ENCODE data around the gene RAD51B.

Gene RAD51B

GRCh38 chr14:68606644-68607043, 787.1 kb downstream of the RAD51B start:
- TF ChIP-seq PAX5 (IDR thresholded peaks at IDR 0.05; ENCODE audit: insufficient read depth, low read length, severe bottlenecking) = no peak
- no peak for TF ChIP-seq POLR2A (IDR thresholded peaks at IDR 0.05; ENCODE audit: low read depth, low read length)
- no peak for TF ChIP-seq POLR2AphosphoS5 (IDR thresholded peaks at IDR 0.05; ENCODE audit: low read depth, low read length)
- FAIRE-seq = no peak
- DNase-seq (ENCODE audit: insufficient read length, low spot score) = no peak

- DNase-seq (ENCODE audit: insufficient read length, low spot score) (no peak), FAIRE-seq (no peak)
- TF ChIP-seq POU2F2 (IDR thresholded peaks at IDR 0.05; ENCODE audit: low read depth, low read length) = no peak
- no peak for TF ChIP-seq POLR2AphosphoS5 (IDR thresholded peaks at IDR 0.05; ENCODE audit: low read depth, low read length)
- no peak for TF ChIP-seq PAX5 (IDR thresholded peaks at IDR 0.05; ENCODE audit: insufficient read depth, low read length, severe bottlenecking)
- TF ChIP-seq SPI1 (IDR thresholded peaks at IDR 0.05; ENCODE audit: low read depth, low read length) = no peak
- TF ChIP-seq TAF1 (IDR thresholded peaks at IDR 0.05; ENCODE audit: low read depth, low read length) = no peak
- TF ChIP-seq POLR2A (IDR thresholded peaks at IDR 0.05; ENCODE audit: low read depth, low read length) = no peak
Measured at GRCh38 chr14:68607081-68607866, 787.7 kb downstream of the RAD51B start.

GRCh38 chr14:68607867-68608573, 788.4 kb downstream of the RAD51B start:
- FAIRE-seq (no peak), DNase-seq (ENCODE audit: insufficient read length, low spot score) (no peak)
- TF ChIP-seq SPI1 (IDR thresholded peaks at IDR 0.05; ENCODE audit: low read depth, low read length) (peak; percentile 56), TAF1 (IDR thresholded peaks at IDR 0.05; ENCODE audit: low read depth, low read length) (no peak), POLR2A (IDR thresholded peaks at IDR 0.05; ENCODE audit: low read depth, low read length) (no peak), PAX5 (IDR thresholded peaks at IDR 0.05; ENCODE audit: insufficient read depth, low read length, severe bottlenecking) (no peak), POLR2AphosphoS5 (IDR thresholded peaks at IDR 0.05; ENCODE audit: low read depth, low read length) (no peak)

GRCh38 chr14:68608574-68608962, 789.0 kb downstream of the RAD51B start:
- no peak for DNase-seq (ENCODE audit: insufficient read length, low spot score)
- no peak for FAIRE-seq
- no peak for TF ChIP-seq SPI1 (IDR thresholded peaks at IDR 0.05; ENCODE audit: low read depth, low read length)
- no peak for TF ChIP-seq POLR2A (IDR thresholded peaks at IDR 0.05; ENCODE audit: low read depth, low read length)
- TF ChIP-seq POU2F2 (IDR thresholded peaks at IDR 0.05; ENCODE audit: low read depth, low read length) = no peak
- no peak for TF ChIP-seq TAF1 (IDR thresholded peaks at IDR 0.05; ENCODE audit: low read depth, low read length)
- TF ChIP-seq PAX5 (IDR thresholded peaks at IDR 0.05; ENCODE audit: insufficient read depth, low read length, severe bottlenecking) = no peak
- TF ChIP-seq POLR2AphosphoS5 (IDR thresholded peaks at IDR 0.05; ENCODE audit: low read depth, low read length) = no peak

- no peak for FAIRE-seq
- DNase-seq (ENCODE audit: insufficient read length, low spot score) = no peak
- TF ChIP-seq SPI1 (IDR thresholded peaks at IDR 0.05; ENCODE audit: low read depth, low read length) (no peak), POU2F2 (IDR thresholded peaks at IDR 0.05; ENCODE audit: low read depth, low read length) (no peak), POLR2A (IDR thresholded peaks at IDR 0.05; ENCODE audit: low read depth, low read length) (no peak), POLR2AphosphoS5 (IDR thresholded peaks at IDR 0.05; ENCODE audit: low read depth, low read length) (no peak), TAF1 (IDR thresholded peaks at IDR 0.05; ENCODE audit: low read depth, low read length) (no peak), PAX5 (IDR thresholded peaks at IDR 0.05; ENCODE audit: insufficient read depth, low read length, severe bottlenecking) (no peak)
Measured at GRCh38 chr14:68609012-68609411, 789.4 kb downstream of the RAD51B start.

GRCh38 chr14:68610251-68610793, 790.7 kb downstream of the RAD51B start:
- FAIRE-seq (no peak), DNase-seq (ENCODE audit: insufficient read length, low spot score) (no peak)
- TF ChIP-seq PAX5 (IDR thresholded peaks at IDR 0.05; ENCODE audit: insufficient read depth, low read length, severe bottlenecking) = no peak
- no peak for TF ChIP-seq POLR2AphosphoS5 (IDR thresholded peaks at IDR 0.05; ENCODE audit: low read depth, low read length)
- TF ChIP-seq SPI1 (IDR thresholded peaks at IDR 0.05; ENCODE audit: low read depth, low read length) = no peak
- TF ChIP-seq POU2F2 (IDR thresholded peaks at IDR 0.05; ENCODE audit: low read depth, low read length) = no peak
- no peak for TF ChIP-seq TAF1 (IDR thresholded peaks at IDR 0.05; ENCODE audit: low read depth, low read length)
- no peak for TF ChIP-seq POLR2A (IDR thresholded peaks at IDR 0.05; ENCODE audit: low read depth, low read length)

- FAIRE-seq (no peak), DNase-seq (ENCODE audit: insufficient read length, low spot score) (no peak)
- no peak for TF ChIP-seq SPI1 (IDR thresholded peaks at IDR 0.05; ENCODE audit: low read depth, low read length)
- TF ChIP-seq PAX5 (IDR thresholded peaks at IDR 0.05; ENCODE audit: insufficient read depth, low read length, severe bottlenecking) = no peak
- TF ChIP-seq TAF1 (IDR thresholded peaks at IDR 0.05; ENCODE audit: low read depth, low read length) = no peak
- TF ChIP-seq POU2F2 (IDR thresholded peaks at IDR 0.05; ENCODE audit: low read depth, low read length) = no peak
- no peak for TF ChIP-seq POLR2AphosphoS5 (IDR thresholded peaks at IDR 0.05; ENCODE audit: low read depth, low read length)
- no peak for TF ChIP-seq POLR2A (IDR thresholded peaks at IDR 0.05; ENCODE audit: low read depth, low read length)
Measured at GRCh38 chr14:68611599-68611998, 792.0 kb downstream of the RAD51B start.

GRCh38 chr14:68612049-68612448, 792.5 kb downstream of the RAD51B start:
- no peak for TF ChIP-seq SPI1 (IDR thresholded peaks at IDR 0.05; ENCODE audit: low read depth, low read length)
- TF ChIP-seq TAF1 (IDR thresholded peaks at IDR 0.05; ENCODE audit: low read depth, low read length) = no peak
- TF ChIP-seq POLR2AphosphoS5 (IDR thresholded peaks at IDR 0.05; ENCODE audit: low read depth, low read length) = no peak
- TF ChIP-seq POLR2A (IDR thresholded peaks at IDR 0.05; ENCODE audit: low read depth, low read length) = no peak
- no peak for TF ChIP-seq POU2F2 (IDR thresholded peaks at IDR 0.05; ENCODE audit: low read depth, low read length)
- TF ChIP-seq PAX5 (IDR thresholded peaks at IDR 0.05; ENCODE audit: insufficient read depth, low read length, severe bottlenecking) = no peak
- DNase-seq (ENCODE audit: insufficient read length, low spot score) (no peak), FAIRE-seq (no peak)

GRCh38 chr14:68616221-68616902, 796.8 kb downstream of the RAD51B start:
- TF ChIP-seq SPI1 (IDR thresholded peaks at IDR 0.05; ENCODE audit: low read depth, low read length) (no peak), POU2F2 (IDR thresholded peaks at IDR 0.05; ENCODE audit: low read depth, low read length) (no peak), POLR2AphosphoS5 (IDR thresholded peaks at IDR 0.05; ENCODE audit: low read depth, low read length) (no peak), POLR2A (IDR thresholded peaks at IDR 0.05; ENCODE audit: low read depth, low read length) (no peak), PAX5 (IDR thresholded peaks at IDR 0.05; ENCODE audit: insufficient read depth, low read length, severe bottlenecking) (no peak), TAF1 (IDR thresholded peaks at IDR 0.05; ENCODE audit: low read depth, low read length) (no peak)
- DNase-seq (ENCODE audit: insufficient read length, low spot score) (no peak), FAIRE-seq (no peak)

Data from GM12891 (cell line).